AG09309 (cell line): ENCODE results near the gene TMEM217.
"Not testable (repeated sequence)": the region's sequence is repeated elsewhere in the genome, so short reads cannot be mapped to it uniquely, and the experiment has no call there.

ENCODE experiments used
- DNase-seq: peaks from one replicate; pipeline ENCODE4 v3.0.0-alpha.2; 2010; ENCODE audit warnings: low read depth
- H3K4me3 ChIP-seq: 2 replicates; pipeline ENCODE4 v1.5.1; 2011; ENCODE audit warnings: mild to moderate bottlenecking, low read depth, low read length, moderate library complexity; ENCODE audit not compliant: control insufficient read depth
- CTCF ChIP-seq: IDR thresholded peaks from 2 replicates; pipeline ENCODE4 v1.5.1; 2011; ENCODE audit warnings: mild to moderate bottlenecking, low read depth, low read length, inconsistent platforms; ENCODE audit not compliant: insufficient read depth, control insufficient read depth; ENCODE audit errors: missing control alignments

The TMEM217 gene

GRCh38 chr6:37190159-37190535 is 67.8 kb downstream of the TMEM217 start:
- no peak overlapping the region for H3K4me3 ChIP-seq
- DNase-seq = no peak
- TF ChIP-seq CTCF = no peak

GRCh38 chr6:37188962-37189510 is 68.9 kb downstream of the TMEM217 start:
- no peak for TF ChIP-seq CTCF
- H3K4me3 ChIP-seq = no peak overlapping the region
- DNase-seq = no peak

- no peak overlapping the region for H3K4me3 ChIP-seq
- no peak for DNase-seq
- no peak for TF ChIP-seq CTCF
Measured at GRCh38 chr6:37187321-37188022, 70.5 kb downstream of the TMEM217 start.

DNA sequence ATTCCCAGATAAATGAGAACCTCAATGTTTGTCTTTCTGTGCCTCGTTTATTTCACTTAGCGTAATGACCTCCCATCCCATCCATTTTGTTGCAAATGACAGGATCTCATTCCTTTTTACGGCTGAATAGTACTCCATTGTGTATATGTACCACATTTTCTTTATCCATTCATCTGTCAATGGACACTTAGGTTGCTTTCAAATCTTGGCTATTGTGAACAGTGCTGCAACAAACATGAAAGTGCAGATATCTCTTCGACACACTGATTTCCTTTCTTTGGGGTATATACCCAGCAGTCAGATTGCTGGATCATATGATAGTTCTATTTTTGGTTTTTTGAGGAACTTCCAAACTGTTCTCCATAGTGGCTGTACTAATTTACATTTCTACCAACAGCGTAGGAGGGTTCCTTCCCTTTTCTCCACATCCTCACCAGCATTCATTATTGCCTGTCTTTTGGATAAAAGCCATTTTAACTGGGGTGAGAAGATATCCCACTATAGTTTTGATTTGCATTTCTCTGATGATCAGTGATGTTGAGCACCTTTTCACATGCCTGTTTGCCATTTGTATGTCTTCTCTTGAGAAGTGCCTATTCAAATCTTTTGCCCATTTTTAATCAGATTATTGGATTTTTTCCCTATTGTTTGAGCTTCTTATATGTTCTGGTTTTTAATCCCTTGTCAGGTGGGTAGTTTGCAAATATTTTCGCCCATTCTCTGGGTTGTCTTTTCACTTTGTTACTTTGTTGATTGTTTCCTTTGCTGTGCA is 71.8 kb downstream of the TMEM217 start:
- not testable (repeated sequence) for H3K4me3 ChIP-seq, DNase-seq

DNA sequence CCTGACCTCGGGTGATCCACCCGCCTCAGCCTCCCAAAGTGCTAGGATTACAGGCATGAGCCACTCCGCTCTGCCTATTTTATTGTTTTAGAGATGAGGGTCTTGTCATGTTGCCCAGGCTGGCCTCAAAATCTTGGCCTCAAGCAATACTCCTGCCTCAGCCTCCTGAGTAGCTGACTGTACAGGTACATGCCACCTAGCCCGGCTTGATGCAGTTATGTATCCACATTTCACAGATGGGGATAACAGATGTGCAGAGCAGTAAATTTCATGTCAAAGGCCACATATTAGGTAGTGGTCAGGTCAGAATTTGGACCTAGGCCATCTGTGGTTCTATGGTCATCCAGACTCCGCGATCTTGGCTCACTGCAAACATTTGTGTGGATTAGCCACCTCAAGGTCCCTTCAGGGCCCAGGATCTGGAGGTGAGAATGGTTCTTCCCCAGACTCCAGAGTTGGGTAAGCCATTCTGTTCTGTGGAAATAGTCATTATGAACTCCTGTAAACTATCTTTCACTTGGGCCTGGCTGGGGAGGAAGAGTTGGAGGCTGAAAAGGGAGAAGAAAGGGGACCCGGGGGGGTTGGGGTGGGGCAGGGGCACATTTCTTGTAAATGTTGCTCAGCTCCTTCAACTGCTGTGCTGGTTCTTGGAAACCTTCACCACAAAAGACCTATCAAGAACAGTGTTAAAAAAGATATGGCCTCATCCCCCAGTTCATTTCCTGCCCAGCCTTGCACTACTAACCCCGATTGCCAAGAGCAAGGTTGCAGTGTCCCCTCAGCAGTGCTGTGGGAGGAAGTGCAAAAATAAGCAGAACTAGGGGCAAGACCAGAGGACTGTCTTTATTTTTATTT is 75.0 kb downstream of the TMEM217 start:
- no peak for TF ChIP-seq CTCF
- no peak for DNase-seq
- no peak overlapping the region for H3K4me3 ChIP-seq

DNA sequence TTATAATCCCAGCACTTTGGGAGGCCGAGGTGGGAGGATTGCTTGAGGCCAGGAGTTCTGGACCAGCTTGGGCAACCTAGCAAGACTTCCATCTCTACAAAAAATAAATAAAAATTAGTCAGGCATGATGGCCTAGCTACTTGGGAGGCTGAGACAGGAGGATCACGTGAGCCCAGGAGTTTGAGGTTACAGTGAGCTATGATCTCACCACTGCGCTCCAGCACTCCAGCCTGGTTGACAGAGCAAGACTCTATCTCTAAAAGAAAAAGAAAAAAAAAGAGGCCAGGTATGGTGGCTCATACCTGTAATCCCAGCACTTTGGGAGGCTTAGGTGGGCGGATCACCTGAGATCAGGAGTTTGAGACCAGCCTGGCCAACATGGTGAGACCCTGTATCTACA is 77.3 kb downstream of the TMEM217 start:
- H3K4me3 ChIP-seq, DNase-seq: not testable (repeated sequence)

GRCh38 chr6:37180075-37180474 is 77.9 kb downstream of the TMEM217 start:
- TF ChIP-seq CTCF = no peak
- H3K4me3 ChIP-seq = no peak overlapping the region
- no peak for DNase-seq
